ENCODE results near the gene PCYOX1L. TPM values are rescaled to one million over a fixed set of nuclear protein-coding genes. Genes with fewer than 3 reads are reported as not detected.

PCYOX1L gene
- total RNA-seq, 1 donor from 2014 or later = 6.6 TPM

GRCh38 chr5:149376711-149377447, 19.0 kb downstream of the PCYOX1L start:
- no peak overlapping the region for H3K27ac ChIP-seq
- intact Hi-C loops (cut with DNase I) = loop anchor here (5.0 to 10.0 kb wide), 2 partner anchors 112 to 185 kb away; no protein-coding TSS in a partner anchor

GRCh38 chr5:149378241-149378820, 20.5 kb downstream of the PCYOX1L start:
- Histone ChIP-seq H3K27ac (no peak overlapping the region), H3K4me1 (peaks cover 20% of the 10 kb centered on the region), H3K36me3 (no peaks in the 10 kb centered on the region), H3K27me3 (no peaks in the 10 kb centered on the region), H3K4me3 (no peak overlapping the region), H3K9me3 (no peaks in the 10 kb centered on the region)
- intact Hi-C loops (cut with DNase I) = loop anchor here (5.0 to 10.0 kb wide), 2 partner anchors 114 to 184 kb away; no protein-coding TSS in a partner anchor
- TF ChIP-seq, protein P1, sequence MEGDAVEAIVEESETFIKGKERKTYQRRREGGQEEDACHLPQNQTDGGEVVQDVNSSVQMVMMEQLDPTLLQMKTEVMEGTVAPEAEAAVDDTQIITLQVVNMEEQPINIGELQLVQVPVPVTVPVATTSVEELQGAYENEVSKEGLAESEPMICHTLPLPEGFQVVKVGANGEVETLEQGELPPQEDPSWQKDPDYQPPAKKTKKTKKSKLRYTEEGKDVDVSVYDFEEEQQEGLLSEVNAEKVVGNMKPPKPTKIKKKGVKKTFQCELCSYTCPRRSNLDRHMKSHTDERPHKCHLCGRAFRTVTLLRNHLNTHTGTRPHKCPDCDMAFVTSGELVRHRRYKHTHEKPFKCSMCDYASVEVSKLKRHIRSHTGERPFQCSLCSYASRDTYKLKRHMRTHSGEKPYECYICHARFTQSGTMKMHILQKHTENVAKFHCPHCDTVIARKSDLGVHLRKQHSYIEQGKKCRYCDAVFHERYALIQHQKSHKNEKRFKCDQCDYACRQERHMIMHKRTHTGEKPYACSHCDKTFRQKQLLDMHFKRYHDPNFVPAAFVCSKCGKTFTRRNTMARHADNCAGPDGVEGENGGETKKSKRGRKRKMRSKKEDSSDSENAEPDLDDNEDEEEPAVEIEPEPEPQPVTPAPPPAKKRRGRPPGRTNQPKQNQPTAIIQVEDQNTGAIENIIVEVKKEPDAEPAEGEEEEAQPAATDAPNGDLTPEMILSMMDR (IDR thresholded peaks at IDR 0.05) = no peak
- DNase-seq = no peak
- ATAC-seq = no peak

More at GRCh38 chr5:149376711-149377447, 19.0 kb downstream of the PCYOX1L start:
- DNase-seq (no peak), ATAC-seq (no peak)
- Histone ChIP-seq H3K27me3 (no peaks in the 10 kb centered on the region), H3K36me3 (no peaks in the 10 kb centered on the region), H3K4me1 (peaks cover 5% of the 10 kb centered on the region), H3K9me3 (no peaks in the 10 kb centered on the region), H3K4me3 (no peak overlapping the region)
- TF ChIP-seq, protein P1 (IDR thresholded peaks at IDR 0.05) = no peak

DNA sequence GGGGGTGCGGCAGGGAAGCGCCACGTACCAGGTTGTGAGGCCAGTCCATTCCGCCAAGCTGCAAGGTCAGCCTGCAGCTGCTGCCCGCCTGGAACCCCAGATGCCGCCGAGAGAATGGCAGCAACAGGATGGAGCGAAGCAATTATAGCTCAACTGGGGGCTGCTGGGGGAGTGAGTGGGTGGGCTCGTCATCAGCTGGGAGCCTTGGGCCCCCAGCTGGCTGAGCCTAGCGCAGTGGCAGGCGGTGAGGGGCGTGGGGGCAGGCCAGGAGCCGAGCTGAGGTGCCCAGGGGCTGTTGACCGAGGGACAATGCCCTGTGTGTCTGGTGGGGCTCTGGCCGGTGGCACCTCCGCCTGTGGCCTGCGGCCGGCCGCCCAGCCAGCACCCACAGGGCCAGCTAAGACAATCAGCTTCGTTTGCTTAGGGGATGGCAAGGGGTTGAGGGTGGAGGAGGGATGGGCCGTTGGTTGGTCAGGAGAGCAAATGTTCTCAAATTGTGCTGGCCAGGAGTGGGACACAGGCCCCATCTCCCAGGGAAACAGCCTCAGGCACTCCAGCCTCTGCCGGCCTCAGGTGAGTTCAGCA, 21.4 kb downstream of the PCYOX1L start, which contains the start of gene IL17B:
IL17B (minus strand) TSS at position 116 of the 585 bp plus-strand sequence; CDS start at position 49, 67 bp downstream.
- H3K9me3 ChIP-seq = no peaks in the 10 kb centered on the region
- no peak within 1 kb of the TSS for H3K27ac ChIP-seq
- no peak within 1 kb of the TSS for H3K4me3 ChIP-seq
- no peak for ATAC-seq
- H3K4me1 ChIP-seq = peaks cover 28% of the 10 kb centered on the region
- no peaks in the 10 kb centered on the region for H3K36me3 ChIP-seq
- no peaks in the 10 kb centered on the region for H3K27me3 ChIP-seq
- DNase-seq = peak; percentile 59
- intact Hi-C loops (cut with DNase I) = loop anchor here (5.0 to 10.0 kb wide), 2 partner anchors 114 to 183 kb away; no protein-coding TSS in a partner anchor
- TF ChIP-seq, protein P1 (IDR thresholded peaks at IDR 0.05) = no peak

DNA sequence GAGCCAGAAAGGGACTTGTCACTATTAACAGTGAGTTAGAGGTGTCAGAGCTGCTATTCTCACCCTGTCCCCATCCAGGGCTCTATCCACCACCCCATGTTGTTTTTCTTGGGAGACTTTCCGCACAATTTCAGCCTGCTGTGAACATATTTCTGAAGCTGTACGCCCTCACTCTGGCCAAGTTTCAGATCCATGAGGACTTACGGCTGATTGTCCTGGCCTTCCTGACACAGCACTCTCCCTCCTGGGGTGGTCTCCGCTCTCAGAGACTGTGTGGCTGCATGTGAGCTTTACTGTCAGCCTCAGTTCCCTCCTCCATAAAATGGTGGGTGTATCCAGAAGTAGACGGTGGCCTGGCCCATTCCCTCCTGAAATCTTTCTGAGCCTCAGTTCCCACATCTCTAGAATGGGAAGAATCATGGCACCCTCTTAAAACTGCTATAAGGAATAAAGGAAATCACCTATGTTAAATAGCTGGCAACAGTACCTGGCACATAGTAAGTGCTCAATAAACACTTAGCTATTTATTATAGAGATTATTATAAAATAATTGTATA, 22.1 kb downstream of the PCYOX1L start:
- DNase-seq = peak; percentile 13
- Histone ChIP-seq H3K9me3 (no peaks in the 10 kb centered on the region), H3K27me3 (no peaks in the 10 kb centered on the region), H3K4me3 (no peak overlapping the region), H3K36me3 (no peaks in the 10 kb centered on the region), H3K4me1 (peaks cover 31% of the 10 kb centered on the region), H3K27ac (no peak overlapping the region)
- intact Hi-C loops (cut with DNase I) = loop anchor here (5.0 to 10.0 kb wide), 3 partner anchors 52 to 182 kb away; no protein-coding TSS in a partner anchor
- TF ChIP-seq, protein P1 (IDR thresholded peaks at IDR 0.05) = no peak
- ATAC-seq = no peak

GRCh38 chr5:149380466-149381121, 22.7 kb downstream of the PCYOX1L start:
- no peak for ATAC-seq
- intact Hi-C loops (cut with DNase I) = loop anchor here (5.0 kb wide), 1 partner anchor 52 kb away; no protein-coding TSS in a partner anchor

More at GRCh38 chr5:149380466-149381121, 22.7 kb downstream of the PCYOX1L start:
- DNase-seq = no peak
- Histone ChIP-seq H3K9me3 (no peaks in the 10 kb centered on the region), H3K4me1 (peaks cover 31% of the 10 kb centered on the region), H3K27ac (no peak overlapping the region), H3K4me3 (no peak overlapping the region), H3K27me3 (no peaks in the 10 kb centered on the region), H3K36me3 (no peaks in the 10 kb centered on the region)
- TF ChIP-seq, protein P1 (IDR thresholded peaks at IDR 0.05) = no peak

Measured in upper lobe of right lung (tissue), 1 donor.